Lung microvascular endothelial cell (primary cell): ENCODE results near the gene SF3A2. TPM values are rescaled to one million over a fixed set of nuclear protein-coding genes. Genes with fewer than 3 reads are reported as not detected.
A peak's percentile ranks its signal among the peaks of the same experiment; 100 is the strongest.

Source experiments
- DNase-seq, 2 donors: peaks; one replicate each; pipeline versions ENCODE4 v3.0.0 to v3.0.0-alpha.2; 2010; ENCODE audit warnings: low read depth in 2 of 2
- total RNA-seq: library from RNA; depleted of rRNA; stranded (reverse); fragments of >200 nt; gene quantifications from 2 replicates; pipeline ENCODE4 v1.2.1, GENCODE V29; 2014

SF3A2 gene
- total RNA-seq, 1 donor from 2014 or later, result 56.5 TPM

GRCh38 chr19:2252055-2252796 is 15.6 kb downstream of the SF3A2 start:
- DNase-seq, result no peak

- DNase-seq, result no peak
Measured at GRCh38 chr19:2252797-2253105, 16.1 kb downstream of the SF3A2 start.

GRCh38 chr19:2253106-2254063 is 16.8 kb downstream of the SF3A2 start:
- no peak for DNase-seq

GRCh38 chr19:2254064-2254872 is 17.6 kb downstream of the SF3A2 start:
- peak in 1 of 2 donors; percentile 53 for DNase-seq

- no peak for DNase-seq
Measured at GRCh38 chr19:2255112-2255845, 18.7 kb downstream of the SF3A2 start.

GRCh38 chr19:2255982-2256685 is 19.5 kb downstream of the SF3A2 start, which contains the start of gene JSRP1:
Gene JSRP1, minus strand, starts transcription at chr19:2256417. Its CDS starts 1,103 bp downstream, at chr19:2255314.
- no peak for DNase-seq

- DNase-seq, result no peak
Measured at GRCh38 chr19:2259336-2259735, 22.7 kb downstream of the SF3A2 start.

GRCh38 chr19:2260341-2260805 is 23.7 kb downstream of the SF3A2 start:
- DNase-seq, result peak in 1 of 2 donors; percentile 72

GRCh38 chr19:2261438-2262172 is 25.0 kb downstream of the SF3A2 start:
- peak in 1 of 2 donors; percentile 54 for DNase-seq

GRCh38 chr19:2266183-2266993 is 29.8 kb downstream of the SF3A2 start:
- DNase-seq, result peak; percentile 65 to 83

- no peak for DNase-seq
Measured at GRCh38 chr19:2268480-2268830, 31.8 kb downstream of the SF3A2 start.

- DNase-seq, result no peak
Measured at GRCh38 chr19:2268861-2269243, 32.2 kb downstream of the SF3A2 start.

GRCh38 chr19:2269244-2270156 is 32.9 kb downstream of the SF3A2 start:
- peak; percentile 97 to 98 for DNase-seq

- peak in 1 of 2 donors; percentile 28 for DNase-seq
Measured at GRCh38 chr19:2270157-2270422, 33.5 kb downstream of the SF3A2 start.

GRCh38 chr19:2270423-2271233 is 34.0 kb downstream of the SF3A2 start:
- peak; percentile 83 to 85 for DNase-seq

GRCh38 chr19:2271234-2272103 is 34.8 kb downstream of the SF3A2 start:
- no peak for DNase-seq
